Rectal smooth muscle tissue (tissue), 1 donor: Measurements from ENCODE around the gene CEP112.
"Not testable (repeated sequence)": the region's sequence is repeated elsewhere in the genome, so short reads cannot be mapped to it uniquely, and the experiment has no call there.

Experiments
- H3K27ac ChIP-seq: one replicate; pipeline ENCODE4 v1.7.0; 2013; ENCODE audit warnings: low read depth, low read length, inconsistent platforms
- H3K27me3 ChIP-seq: one replicate; pipeline ENCODE4 v1.7.0; 2013; ENCODE audit warnings: low read length; ENCODE audit not compliant: control insufficient read depth, insufficient read depth
- H3K36me3 ChIP-seq: one replicate; pipeline ENCODE4 v1.7.0; 2013; ENCODE audit warnings: low read length; ENCODE audit not compliant: control insufficient read depth, insufficient read depth
- H3K4me1 ChIP-seq: one replicate; pipeline ENCODE4 v1.7.0; 2013; ENCODE audit warnings: low read length; ENCODE audit not compliant: control insufficient read depth, insufficient read depth
- H3K4me3 ChIP-seq: one replicate; pipeline ENCODE4 v1.7.0; 2013; ENCODE audit warnings: low read length
- H3K9ac ChIP-seq: one replicate; pipeline ENCODE4 v1.7.0; 2013; ENCODE audit warnings: low read length

Gene CEP112

DNA sequence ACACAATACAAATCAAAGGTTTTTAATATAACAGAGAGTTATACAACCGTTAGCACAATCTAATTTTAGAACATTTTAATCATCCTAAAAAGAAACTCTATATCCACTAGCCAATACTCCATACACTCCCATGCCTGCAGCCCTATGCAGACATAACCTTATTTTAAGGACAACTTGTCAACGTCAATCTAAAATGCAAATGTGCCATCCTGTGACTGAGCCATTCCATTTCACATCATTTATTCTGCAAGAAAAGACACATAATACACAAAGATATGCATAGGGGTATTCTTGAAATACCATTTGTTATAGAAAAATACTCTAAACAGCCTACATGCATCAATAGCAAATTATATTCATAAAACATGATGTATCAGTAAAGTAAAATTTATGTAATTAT is 106.7 kb downstream of the CEP112 start:
- Histone ChIP-seq H3K27me3 (no peaks in the 10 kb centered on the region), H3K36me3 (no peaks in the 10 kb centered on the region), H3K27ac (no peak overlapping the region), H3K9ac (no peak overlapping the region), H3K4me3 (no peak overlapping the region), H3K4me1 (no peaks in the 10 kb centered on the region)

GRCh38 chr17:66080670-66081069 is 111.3 kb downstream of the CEP112 start:
- H3K27me3 ChIP-seq, H3K4me1 ChIP-seq, H3K27ac ChIP-seq, H3K9ac ChIP-seq, H3K36me3 ChIP-seq, H3K4me3 ChIP-seq: not testable (repeated sequence)

- Histone ChIP-seq H3K4me3 (no peak overlapping the region), H3K27me3 (no peaks in the 10 kb centered on the region), H3K9ac (no peak overlapping the region)
Measured at GRCh38 chr17:66076546-66077190, 115.3 kb downstream of the CEP112 start.

DNA sequence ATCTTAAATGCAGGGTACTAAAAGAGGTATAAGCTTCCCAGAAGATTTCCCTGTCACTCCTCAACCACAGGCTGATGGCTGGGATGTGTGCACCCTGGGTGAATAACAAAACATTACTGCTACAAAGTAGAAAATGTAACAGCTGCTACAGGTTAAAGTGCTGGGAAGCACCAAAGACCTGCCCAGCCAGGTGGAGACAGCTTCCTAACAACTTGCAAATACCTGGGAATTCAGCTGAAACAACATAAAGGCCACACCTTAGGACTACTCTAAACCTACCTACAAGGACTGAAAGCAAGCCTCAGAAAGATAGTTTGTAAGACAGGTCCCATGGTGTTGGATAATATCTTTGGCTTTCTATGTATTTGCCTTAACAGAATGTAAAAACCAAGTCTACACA is 118.5 kb downstream of the CEP112 start:
- no peaks in the 10 kb centered on the region for H3K36me3 ChIP-seq
- no peak overlapping the region for H3K27ac ChIP-seq
- no peaks in the 10 kb centered on the region for H3K27me3 ChIP-seq
- no peak overlapping the region for H3K4me3 ChIP-seq
- H3K9ac ChIP-seq = no peak overlapping the region
- no peaks in the 10 kb centered on the region for H3K4me1 ChIP-seq

More at GRCh38 chr17:66076546-66077190, 115.3 kb downstream of the CEP112 start:
- Histone ChIP-seq H3K27ac (no peak overlapping the region), H3K4me1 (no peaks in the 10 kb centered on the region), H3K36me3 (no peaks in the 10 kb centered on the region)

DNA sequence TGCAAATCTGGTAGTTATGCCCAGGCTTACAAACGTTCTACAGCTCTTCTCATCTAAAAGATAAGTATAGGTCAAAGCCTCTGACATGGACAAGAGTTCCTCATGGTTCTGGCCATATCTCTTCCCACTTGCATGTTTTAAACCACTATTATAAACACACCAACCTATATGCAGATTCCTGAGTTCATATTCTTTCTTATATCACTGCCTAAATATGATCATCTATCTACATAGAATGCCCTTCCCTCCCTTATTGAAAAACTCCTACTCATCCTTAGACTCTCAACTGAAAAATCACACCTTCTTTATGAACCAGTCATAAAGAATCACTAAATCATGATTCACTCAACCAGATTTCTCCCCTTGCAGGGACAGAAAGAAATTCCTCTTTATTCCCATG is 128.2 kb downstream of the CEP112 start:
- Histone ChIP-seq H3K27me3 (no peaks in the 10 kb centered on the region), H3K9ac (no peak overlapping the region), H3K36me3 (no peaks in the 10 kb centered on the region), H3K4me3 (no peak overlapping the region), H3K4me1 (no peaks in the 10 kb centered on the region), H3K27ac (no peak overlapping the region)

DNA sequence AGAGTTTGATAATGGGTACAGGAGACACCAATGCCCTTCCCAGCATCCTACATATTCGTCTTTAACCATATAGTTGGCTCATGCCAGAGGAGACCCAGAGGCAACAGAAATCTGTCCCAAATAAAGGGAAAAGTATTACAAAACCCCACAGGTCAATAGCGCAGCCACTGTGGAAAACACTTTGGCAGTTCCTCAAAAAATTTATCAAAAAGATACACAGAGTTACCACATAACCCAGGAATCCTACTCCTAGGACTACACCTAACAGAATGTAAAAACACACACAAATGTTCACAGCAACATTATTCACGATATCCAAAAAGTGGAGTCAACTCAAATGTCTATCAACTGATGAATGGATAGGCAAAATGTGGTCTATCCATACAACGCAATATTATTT is 135.8 kb downstream of the CEP112 start:
- no peak overlapping the region for H3K9ac ChIP-seq
- H3K4me1 ChIP-seq = no peaks in the 10 kb centered on the region
- no peak overlapping the region for H3K4me3 ChIP-seq
- no peak overlapping the region for H3K27ac ChIP-seq
- peaks cover 2% of the 10 kb centered on the region for H3K36me3 ChIP-seq
- no peaks in the 10 kb centered on the region for H3K27me3 ChIP-seq

DNA sequence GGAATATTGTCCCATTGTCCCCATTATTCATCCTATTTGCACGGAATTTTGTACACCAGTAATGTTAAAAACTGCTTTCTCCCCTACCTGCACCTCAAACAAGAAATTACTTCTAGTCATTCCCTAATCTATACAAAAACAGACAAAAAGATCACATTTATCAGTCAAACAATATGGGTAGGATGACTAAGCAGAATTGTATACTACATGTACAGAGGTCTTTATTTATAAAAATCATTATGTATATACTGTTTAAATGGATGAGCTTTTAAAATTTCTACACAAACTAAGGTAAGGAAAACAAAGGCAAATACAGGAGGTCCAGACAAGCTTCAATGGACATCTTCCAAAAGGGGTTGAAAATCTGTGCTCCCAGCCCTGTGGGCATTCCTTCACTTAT is 137.7 kb downstream of the CEP112 start:
- H3K27ac ChIP-seq = no peak overlapping the region
- no peaks in the 10 kb centered on the region for H3K27me3 ChIP-seq
- H3K4me1 ChIP-seq = no peaks in the 10 kb centered on the region
- no peak overlapping the region for H3K9ac ChIP-seq
- peaks cover 2% of the 10 kb centered on the region for H3K36me3 ChIP-seq
- no peak overlapping the region for H3K4me3 ChIP-seq

GRCh38 chr17:66044083-66044482 is 147.8 kb downstream of the CEP112 start:
- Histone ChIP-seq H3K36me3 (no peaks in the 10 kb centered on the region), H3K27ac (no peak overlapping the region), H3K4me1 (no peaks in the 10 kb centered on the region), H3K4me3 (no peak overlapping the region), H3K27me3 (no peaks in the 10 kb centered on the region), H3K9ac (no peak overlapping the region)

- Histone ChIP-seq H3K27ac (no peak overlapping the region), H3K9ac (no peak overlapping the region), H3K27me3 (no peaks in the 10 kb centered on the region), H3K4me1 (no peaks in the 10 kb centered on the region), H3K36me3 (no peaks in the 10 kb centered on the region), H3K4me3 (no peak overlapping the region)
Measured at GRCh38 chr17:66043419-66043818, 148.5 kb downstream of the CEP112 start.

DNA sequence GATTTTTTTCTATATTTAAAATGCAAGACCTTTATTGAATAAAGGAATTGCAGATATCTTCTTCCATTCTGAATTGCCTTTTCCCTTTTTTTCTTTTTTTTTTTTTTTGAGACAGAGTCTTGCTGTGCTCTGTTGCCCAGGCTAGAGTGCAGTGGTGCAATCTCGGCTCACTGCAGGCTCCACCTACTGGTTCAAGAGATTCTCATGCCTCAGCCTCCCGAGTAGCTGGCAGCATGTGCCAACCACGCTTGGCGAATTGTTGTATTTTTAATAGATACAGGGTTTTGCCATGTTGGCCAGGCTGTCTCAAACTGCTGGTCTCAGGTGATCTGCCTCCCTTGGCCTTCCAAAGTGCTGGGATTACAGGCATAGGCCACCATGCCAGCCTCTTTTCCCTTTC is 151.5 kb downstream of the CEP112 start:
- H3K4me3 ChIP-seq = no peak overlapping the region
- H3K36me3 ChIP-seq = no peaks in the 10 kb centered on the region
- no peak overlapping the region for H3K27ac ChIP-seq
- H3K27me3 ChIP-seq = no peaks in the 10 kb centered on the region
- no peaks in the 10 kb centered on the region for H3K4me1 ChIP-seq
- H3K9ac ChIP-seq = no peak overlapping the region

GRCh38 chr17:66038125-66038524 is 153.8 kb downstream of the CEP112 start:
- no peak overlapping the region for H3K4me3 ChIP-seq
- H3K36me3 ChIP-seq = no peaks in the 10 kb centered on the region
- H3K4me1 ChIP-seq = no peaks in the 10 kb centered on the region
- H3K9ac ChIP-seq = no peak overlapping the region
- H3K27me3 ChIP-seq = no peaks in the 10 kb centered on the region
- no peak overlapping the region for H3K27ac ChIP-seq

DNA sequence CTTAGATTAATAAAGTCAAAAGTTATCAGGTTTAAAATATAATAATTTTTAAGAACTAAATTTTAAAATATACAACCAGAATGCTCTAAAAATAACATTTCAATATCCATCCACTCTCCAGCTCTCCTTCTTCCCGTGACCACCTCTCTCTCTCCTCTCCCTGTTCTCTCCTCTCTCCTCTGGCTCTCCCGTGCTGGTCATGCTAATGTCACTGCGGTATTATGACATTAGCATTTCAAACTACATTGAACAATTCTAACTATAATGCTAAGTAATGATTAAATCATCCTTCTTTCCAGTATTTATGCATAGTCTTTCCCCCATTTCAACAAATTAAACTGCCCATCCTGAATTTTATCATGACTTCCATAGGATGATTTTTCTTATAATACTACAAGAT is 154.7 kb downstream of the CEP112 start:
- no peaks in the 10 kb centered on the region for H3K4me1 ChIP-seq
- no peak overlapping the region for H3K27ac ChIP-seq
- no peaks in the 10 kb centered on the region for H3K36me3 ChIP-seq
- H3K4me3 ChIP-seq = no peak overlapping the region
- H3K9ac ChIP-seq = no peak overlapping the region
- no peaks in the 10 kb centered on the region for H3K27me3 ChIP-seq

GRCh38 chr17:66032082-66032712 is 159.7 kb downstream of the CEP112 start:
- Histone ChIP-seq H3K4me3 (no peak overlapping the region), H3K36me3 (no peaks in the 10 kb centered on the region), H3K27me3 (no peaks in the 10 kb centered on the region), H3K27ac (no peak overlapping the region), H3K9ac (no peak overlapping the region), H3K4me1 (no peaks in the 10 kb centered on the region)
